ENCODE data around the gene ADM. TPM values are rescaled to one million over a fixed set of nuclear protein-coding genes. Genes with fewer than 3 reads are reported as not detected.

The ADM gene
- total and polyA plus RNA-seq, 2 experiments from 2014 or later: 74.1 to 90.3 TPM

- peaks cover 5% of the 10 kb centered on the region for H3K79me2 ChIP-seq
- H4K20me1 ChIP-seq (ENCODE audit: insufficient read depth, poor library complexity, severe bottlenecking): peaks cover 2% of the 10 kb centered on the region
- H3K4me2 ChIP-seq: peak overlapping the region; percentile 89
Measured at GRCh38 chr11:10307400-10308200, 2.7 kb downstream of the ADM start.

DNA sequence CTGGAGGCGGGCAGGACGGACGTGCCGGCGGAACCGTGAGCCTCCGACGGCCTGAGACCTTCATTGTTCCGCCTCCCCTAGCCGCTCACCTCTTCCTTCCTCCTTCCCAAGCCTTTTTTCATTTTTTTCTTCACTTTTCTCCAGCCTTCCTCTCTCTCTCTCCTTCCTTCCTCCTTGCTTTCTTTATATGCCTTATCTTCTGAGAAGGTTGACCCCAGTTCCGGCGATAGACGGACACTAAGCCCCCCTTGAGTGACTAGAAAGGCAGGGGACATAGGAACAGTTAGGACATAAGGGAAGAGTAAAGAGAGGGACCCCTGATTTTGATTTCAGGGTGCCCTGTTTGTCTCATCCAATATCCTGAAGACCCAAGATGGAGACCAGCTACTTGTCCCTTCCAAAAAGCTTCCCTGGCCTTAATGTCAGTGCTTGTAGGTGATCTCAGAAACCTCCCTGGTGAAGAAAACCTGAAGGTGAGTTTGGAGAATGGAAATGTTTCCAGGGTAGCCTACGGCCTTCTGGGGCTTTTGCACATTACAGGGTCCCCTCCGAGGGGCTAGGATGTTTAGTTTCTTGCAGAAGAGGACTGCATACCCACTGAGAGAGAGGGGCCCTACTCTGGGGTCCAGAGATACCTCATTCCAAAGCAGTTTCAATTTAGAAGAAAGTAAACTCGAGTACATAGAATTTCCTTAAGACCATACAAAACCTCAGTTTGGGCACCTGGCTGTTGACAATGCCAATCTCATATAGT, 3.5 kb downstream of the ADM start:
- Histone ChIP-seq H3K36me3 (replicated peaks; ENCODE audit: insufficient read depth, low read depth) (no peaks in the 10 kb centered on the region), H3K27me3 (peaks cover 3% of the 10 kb centered on the region), H3K4me1 (ENCODE audit: insufficient read depth) (peaks cover 11% of the 10 kb centered on the region), H3K4me2 (peak overlapping the region; percentile 89), H3K79me2 (peaks cover 5% of the 10 kb centered on the region), H4K20me1 (ENCODE audit: insufficient read depth, poor library complexity, severe bottlenecking) (peaks cover 2% of the 10 kb centered on the region), H2AFZ (peak overlapping the region; percentile 34), H3K9me2 (replicated peaks; ENCODE audit: insufficient read depth) (no peaks in the 10 kb centered on the region), H3K27ac (peak overlapping the region; percentile 60), H3K9me3 (ENCODE audit: low read depth) (no peaks in the 10 kb centered on the region), H3K4me3 (peak overlapping the region; percentile 70)
- TF ChIP-seq CTCF (IDR thresholded peaks at IDR 0.05; ENCODE audit: poor library complexity) (no peak), EZH2 (IDR thresholded peaks at IDR 0.05; ENCODE audit: borderline replicate concordance) (no peak), EZH2phosphoT487 (IDR thresholded peaks at IDR 0.05; ENCODE audit: low read depth, severe bottlenecking, unreplicated experiment) (no peak)
- DNase-seq (ENCODE audit: low spot score): no peak
- WGBS (ENCODE audit: low lambda C conversion rate, missing lambda C conversion rate): 30% methylated on average over 16 of the region's 16 CpGs

More at GRCh38 chr11:10307400-10308200, 2.7 kb downstream of the ADM start:
- WGBS (ENCODE audit: low lambda C conversion rate, missing lambda C conversion rate): 1% methylated on average over 62 of the region's 62 CpGs
- Histone ChIP-seq H3K36me3 (replicated peaks; ENCODE audit: insufficient read depth, low read depth) (no peaks in the 10 kb centered on the region), H3K27me3 (peaks cover 3% of the 10 kb centered on the region), H2AFZ (peak overlapping the region; percentile 12), H3K27ac (peak overlapping the region; percentile 60), H3K9me2 (replicated peaks; ENCODE audit: insufficient read depth) (no peaks in the 10 kb centered on the region), H3K4me1 (ENCODE audit: insufficient read depth) (peaks cover 11% of the 10 kb centered on the region), H3K4me3 (peak overlapping the region; percentile 70), H3K9me3 (ENCODE audit: low read depth) (no peaks in the 10 kb centered on the region)
- TF ChIP-seq CTCF (IDR thresholded peaks at IDR 0.05; ENCODE audit: poor library complexity) (peak; percentile 100), EZH2 (IDR thresholded peaks at IDR 0.05; ENCODE audit: borderline replicate concordance) (no peak)
- DNase-seq (ENCODE audit: low spot score): peak; percentile 92

DNA sequence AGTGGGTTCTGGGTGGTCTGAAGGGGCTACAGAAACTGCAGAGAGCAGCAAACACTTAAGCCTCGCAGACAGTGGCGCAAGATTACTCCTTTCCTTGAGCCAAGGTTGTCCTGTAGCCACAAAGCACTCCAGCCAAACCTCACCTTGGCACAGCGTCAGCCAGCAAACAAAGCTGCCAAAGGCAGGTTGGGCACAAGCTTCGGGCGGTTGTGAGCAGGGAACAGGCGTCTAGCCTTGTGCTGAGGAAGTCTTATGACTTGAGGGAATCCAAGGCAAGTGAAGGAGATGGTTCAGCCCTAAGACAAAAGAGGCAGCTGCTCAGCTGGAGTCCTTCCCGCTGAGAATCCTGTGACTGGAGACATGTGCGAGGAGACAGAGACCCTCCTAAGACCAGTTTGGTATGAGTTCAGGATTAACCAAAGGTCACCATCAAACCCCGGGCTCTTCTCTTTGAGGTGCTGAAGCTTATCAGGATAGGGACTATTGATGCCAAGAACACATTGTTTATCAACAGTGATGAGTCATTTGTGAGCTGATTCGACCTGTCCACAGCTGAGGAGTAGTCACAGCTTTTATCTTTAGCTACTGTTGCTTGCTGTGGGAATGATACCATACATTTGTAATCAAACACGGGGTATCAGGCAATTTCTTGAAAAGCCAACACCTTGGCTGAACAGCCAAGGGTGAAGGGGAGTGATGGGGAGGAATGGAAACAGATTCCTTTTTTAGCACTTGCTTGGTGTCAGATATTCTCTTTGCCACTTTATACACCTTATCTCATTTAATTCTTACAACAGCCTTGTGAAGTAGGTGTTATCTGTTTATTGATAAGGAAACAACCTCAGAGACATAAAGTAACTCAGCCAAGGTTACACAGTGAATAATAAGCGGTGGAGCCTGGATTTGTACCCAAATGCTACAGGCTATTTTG, 4.6 kb downstream of the ADM start:
- 56% methylated on average over 12 of the region's 12 CpGs for WGBS (ENCODE audit: low lambda C conversion rate, missing lambda C conversion rate)
- no peak for TF ChIP-seq CTCF (IDR thresholded peaks at IDR 0.05; ENCODE audit: poor library complexity)
- no peak for TF ChIP-seq EZH2 (IDR thresholded peaks at IDR 0.05; ENCODE audit: borderline replicate concordance)
- TF ChIP-seq EZH2phosphoT487 (IDR thresholded peaks at IDR 0.05; ENCODE audit: low read depth, severe bottlenecking, unreplicated experiment): no peak
- H2AFZ ChIP-seq: no peak overlapping the region
- peaks cover 2% of the 10 kb centered on the region for H4K20me1 ChIP-seq (ENCODE audit: insufficient read depth, poor library complexity, severe bottlenecking)
- H3K36me3 ChIP-seq (replicated peaks; ENCODE audit: insufficient read depth, low read depth): no peaks in the 10 kb centered on the region
- peaks cover 11% of the 10 kb centered on the region for H3K4me1 ChIP-seq (ENCODE audit: insufficient read depth)
- no peaks in the 10 kb centered on the region for H3K9me2 ChIP-seq (replicated peaks; ENCODE audit: insufficient read depth)
- H3K79me2 ChIP-seq: peaks cover 5% of the 10 kb centered on the region
- peak; percentile 54 for DNase-seq (ENCODE audit: low spot score)
- H3K9me3 ChIP-seq (ENCODE audit: low read depth): no peaks in the 10 kb centered on the region
- H3K27me3 ChIP-seq: peaks cover 3% of the 10 kb centered on the region
- no peak overlapping the region for H3K4me2 ChIP-seq
- H3K4me3 ChIP-seq: no peak overlapping the region
- H3K27ac ChIP-seq: peak overlapping the region; percentile 60
